ENCODE results near the gene UBE3D.

DNA sequence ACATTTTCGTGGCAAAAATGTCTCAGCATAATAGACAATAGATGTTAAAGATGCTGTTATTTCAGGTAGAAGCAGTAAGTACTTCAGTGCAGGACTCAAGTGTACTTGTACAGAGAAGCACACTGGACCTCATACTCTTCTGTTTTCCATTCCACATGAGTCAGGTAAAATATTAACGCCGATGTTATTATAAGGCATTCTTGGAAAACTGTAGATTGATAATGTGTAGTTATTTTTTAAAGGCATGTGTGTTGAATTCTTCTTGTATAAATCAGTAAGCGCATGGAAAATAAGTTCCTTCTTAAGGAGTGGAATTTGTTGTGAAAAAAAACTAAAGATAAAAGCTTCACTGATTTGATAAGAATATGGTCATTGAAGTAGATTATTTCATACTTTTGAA is 47.6 kb upstream of the UBE3D start:
- TF ChIP-seq, protein P1, sequence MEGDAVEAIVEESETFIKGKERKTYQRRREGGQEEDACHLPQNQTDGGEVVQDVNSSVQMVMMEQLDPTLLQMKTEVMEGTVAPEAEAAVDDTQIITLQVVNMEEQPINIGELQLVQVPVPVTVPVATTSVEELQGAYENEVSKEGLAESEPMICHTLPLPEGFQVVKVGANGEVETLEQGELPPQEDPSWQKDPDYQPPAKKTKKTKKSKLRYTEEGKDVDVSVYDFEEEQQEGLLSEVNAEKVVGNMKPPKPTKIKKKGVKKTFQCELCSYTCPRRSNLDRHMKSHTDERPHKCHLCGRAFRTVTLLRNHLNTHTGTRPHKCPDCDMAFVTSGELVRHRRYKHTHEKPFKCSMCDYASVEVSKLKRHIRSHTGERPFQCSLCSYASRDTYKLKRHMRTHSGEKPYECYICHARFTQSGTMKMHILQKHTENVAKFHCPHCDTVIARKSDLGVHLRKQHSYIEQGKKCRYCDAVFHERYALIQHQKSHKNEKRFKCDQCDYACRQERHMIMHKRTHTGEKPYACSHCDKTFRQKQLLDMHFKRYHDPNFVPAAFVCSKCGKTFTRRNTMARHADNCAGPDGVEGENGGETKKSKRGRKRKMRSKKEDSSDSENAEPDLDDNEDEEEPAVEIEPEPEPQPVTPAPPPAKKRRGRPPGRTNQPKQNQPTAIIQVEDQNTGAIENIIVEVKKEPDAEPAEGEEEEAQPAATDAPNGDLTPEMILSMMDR (IDR thresholded peaks at IDR 0.05; ENCODE audit: insufficient read depth, low read length, poor library complexity, severe bottlenecking): no peak
- no peak for TF ChIP-seq EZH2phosphoT487 (conservative IDR thresholded peaks at IDR 0.05; ENCODE audit: low read length)
